Stomach (tissue), 4 donors: ENCODE results near the gene GHRL.

ENCODE experiments used
- CTCF ChIP-seq, 7 experiments: fragments of 450-650 bp in 4 of 7; fragments of 200-600 bp in 3 of 7; sonication (generic) in 3 of 7; IDR thresholded peaks; one replicate each; pipeline ENCODE4 v1.5.1; 2016 to 2019; ENCODE audit warnings: antibody characterized with exemption in 7 of 7, control low read depth in 2 of 7, mild to moderate bottlenecking in 1 of 7
- EP300 ChIP-seq: sonication (generic); formaldehyde crosslinking; IDR thresholded peaks from one replicate; pipeline ENCODE4 v1.6.1; 2017; ENCODE audit warnings: antibody characterized with exemption
- POLR2A ChIP-seq, 4 donors: fragments of 450-650 bp; IDR thresholded peaks; one replicate each; pipeline ENCODE4 v1.6.1; 2016; ENCODE audit warnings: antibody characterized with exemption in 4 of 4, control low read depth in 2 of 4, mild to moderate bottlenecking in 1 of 4, moderate library complexity in 1 of 4
- POLR2AphosphoS5 ChIP-seq, 3 donors: sonication (generic); formaldehyde crosslinking; IDR thresholded peaks; one replicate each; pipeline ENCODE4 v1.6.1; 2016; ENCODE audit warnings: antibody characterized with exemption in 3 of 3

DNA sequence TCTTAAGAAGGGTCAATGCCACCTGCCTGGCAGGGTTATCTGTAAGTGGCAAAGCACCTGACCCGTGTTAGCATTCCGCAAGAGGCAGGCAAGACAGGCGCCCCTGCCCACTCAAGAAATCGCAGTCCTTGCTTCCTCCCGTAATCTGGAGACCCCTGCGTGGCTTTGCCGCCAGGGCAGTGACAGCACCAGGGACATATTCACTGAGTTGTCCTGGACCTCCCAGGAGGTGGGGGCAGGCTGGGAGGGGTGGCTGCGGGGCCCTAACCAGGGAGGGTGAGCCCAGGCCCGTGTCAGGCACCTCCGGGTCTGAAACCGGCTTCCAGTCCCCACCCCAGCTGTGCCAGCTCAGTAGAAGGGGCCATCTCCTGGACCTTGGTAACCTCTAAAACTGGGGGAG lies 44.0 kb upstream of the GHRL start:
- TF ChIP-seq POLR2A (IDR thresholded peaks at IDR 0.05) (no peak), CTCF (IDR thresholded peaks at IDR 0.05) (no peak), POLR2AphosphoS5 (IDR thresholded peaks at IDR 0.05) (no peak), EP300 (no peak)
